Activated T-cell treated with anti-CD3 and anti-CD28 coated beads, Interleukin-2, amount 50 U/mL, for 72 hours (primary cell): ENCODE data around the gene CFAP20. TPM values are rescaled to one million over a fixed set of nuclear protein-coding genes. Genes with fewer than 3 reads are reported as not detected.
"Not testable (repeated sequence)": the region's sequence is repeated elsewhere in the genome, so short reads cannot be mapped to it uniquely, and the experiment has no call there.

Source experiments
- ATAC-seq, 2 donors: fragments of 150-1000 bp; cut with Tn5 transposase; replicated peaks in 1 of 2; 2 replicates each; pipeline ENCODE4 v1.10.0; 2021; ENCODE audit warnings: moderate library complexity in 2 of 2, mild to moderate bottlenecking in 1 of 2
- DNase-seq, 2 donors: peaks; one replicate each; pipeline ENCODE4 v3.0.0; 2021 to 2022; ENCODE audit warnings: mixed read lengths in 1 of 2
- H3K27ac Mint-ChIP-seq: one replicate; pipeline ENCODE4 v1.8.0; 2022; ENCODE audit warnings: mild to moderate bottlenecking, moderate library complexity, mixed read lengths
- H3K27me3 Mint-ChIP-seq: one replicate; pipeline ENCODE4 v1.8.0; 2022; ENCODE audit warnings: low read depth, mixed read lengths
- H3K36me3 Mint-ChIP-seq, 2 donors: one replicate each; pipeline ENCODE4 v1.8.0; 2022; ENCODE audit warnings: mixed read lengths in 2 of 2, mild to moderate bottlenecking in 1 of 2; ENCODE audit not compliant: insufficient read depth in 2 of 2
- H3K4me1 Mint-ChIP-seq: one replicate; pipeline ENCODE4 v1.8.0; 2022; ENCODE audit warnings: low read depth, mixed read lengths
- H3K4me3 Mint-ChIP-seq, 2 donors: one replicate each; pipeline ENCODE4 v1.8.0; 2022; ENCODE audit warnings: mild to moderate bottlenecking in 2 of 2, mixed read lengths in 2 of 2, moderate library complexity in 2 of 2
- H3K9me3 Mint-ChIP-seq, 2 donors: one replicate each; pipeline ENCODE4 v1.8.0; 2022; ENCODE audit warnings: mixed read lengths in 2 of 2
- total RNA-seq, 2 donors: library from RNA; stranded (reverse); gene quantifications; one replicate each; pipeline ENCODE4 v1.2.3, GENCODE V29; 2022

The CFAP20 gene
- total RNA-seq, 2 donors from 2014 or later = 37.6 to 42.4 TPM

- Mint-ChIP-seq H3K36me3 (no peaks in the 10 kb centered on the region), H3K4me1 (no peaks in the 10 kb centered on the region), H3K9me3 (no peaks in the 10 kb centered on the region), H3K27ac (no peak overlapping the region), H3K27me3 (no peaks in the 10 kb centered on the region), H3K4me3 (no peak overlapping the region)
- no peak for DNase-seq
- ATAC-seq = no peak
Observed at GRCh38 chr16:58102665-58103392, 26.4 kb downstream of the CFAP20 start.

- Mint-ChIP-seq H3K4me3 (no peak overlapping the region), H3K27me3 (no peaks in the 10 kb centered on the region), H3K4me1 (no peaks in the 10 kb centered on the region), H3K27ac (no peak overlapping the region), H3K9me3 (no peaks in the 10 kb centered on the region), H3K36me3 (no peaks in the 10 kb centered on the region)
- no peak for ATAC-seq
- DNase-seq = no peak
Observed at GRCh38 chr16:58099956-58100300, 29.3 kb downstream of the CFAP20 start.

GRCh38 chr16:58099097-58099955 lies 29.9 kb downstream of the CFAP20 start:
- ATAC-seq = no peak
- Mint-ChIP-seq H3K9me3 (no peaks in the 10 kb centered on the region), H3K36me3 (no peaks in the 10 kb centered on the region), H3K4me1 (no peaks in the 10 kb centered on the region), H3K27ac (no peak overlapping the region), H3K4me3 (no peak overlapping the region), H3K27me3 (no peaks in the 10 kb centered on the region)
- no peak for DNase-seq

- Mint-ChIP-seq H3K4me1 (no peaks in the 10 kb centered on the region), H3K4me3 (no peak overlapping the region), H3K9me3 (no peaks in the 10 kb centered on the region), H3K27me3 (no peaks in the 10 kb centered on the region), H3K27ac (no peak overlapping the region), H3K36me3 (no peaks in the 10 kb centered on the region)
- DNase-seq (no peak), ATAC-seq (no peak)
Observed at GRCh38 chr16:58098207-58099096, 30.7 kb downstream of the CFAP20 start.

- Mint-ChIP-seq H3K36me3 (no peaks in the 10 kb centered on the region), H3K27me3 (no peaks in the 10 kb centered on the region), H3K27ac (no peak overlapping the region), H3K4me1 (no peaks in the 10 kb centered on the region), H3K4me3 (no peak overlapping the region), H3K9me3 (no peaks in the 10 kb centered on the region)
- DNase-seq (no peak), ATAC-seq (no peak)
Observed at GRCh38 chr16:58096249-58096648, 32.9 kb downstream of the CFAP20 start.

DNA sequence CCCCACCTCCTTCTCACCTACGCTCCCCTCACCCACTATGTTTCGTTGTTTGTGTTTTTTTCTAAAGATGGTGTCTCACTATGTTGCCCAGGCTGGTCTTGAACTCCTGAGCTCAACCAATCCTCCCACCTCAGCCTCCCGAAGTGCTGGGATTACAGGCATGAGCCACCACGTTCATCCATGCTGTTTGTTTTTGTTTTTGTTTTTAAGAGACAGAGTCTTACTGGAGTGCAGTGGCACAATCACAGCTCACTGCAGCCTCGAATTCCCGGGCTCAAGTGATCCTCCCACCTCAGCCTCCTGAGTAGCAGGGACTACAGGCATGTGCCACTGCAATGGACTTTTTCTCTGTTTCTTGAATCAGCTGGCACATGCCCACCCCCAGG lies 33.6 kb downstream of the CFAP20 start:
- not testable (repeated sequence) for H3K9me3 Mint-ChIP-seq, H3K27ac Mint-ChIP-seq, H3K4me1 Mint-ChIP-seq, H3K36me3 Mint-ChIP-seq, H3K4me3 Mint-ChIP-seq, H3K27me3 Mint-ChIP-seq, DNase-seq, ATAC-seq

GRCh38 chr16:58094791-58095574 lies 34.2 kb downstream of the CFAP20 start:
- Mint-ChIP-seq H3K36me3 (no peaks in the 10 kb centered on the region), H3K9me3 (no peaks in the 10 kb centered on the region), H3K27ac (no peak overlapping the region), H3K27me3 (no peaks in the 10 kb centered on the region), H3K4me3 (no peak overlapping the region), H3K4me1 (no peaks in the 10 kb centered on the region)
- DNase-seq (no peak), ATAC-seq (no peak)

- no peak for DNase-seq
- ATAC-seq = no peak
- H3K27ac Mint-ChIP-seq = no peak overlapping the region
- no peaks in the 10 kb centered on the region for H3K9me3 Mint-ChIP-seq
- no peaks in the 10 kb centered on the region for H3K27me3 Mint-ChIP-seq
- no peaks in the 10 kb centered on the region for H3K4me1 Mint-ChIP-seq
- H3K4me3 Mint-ChIP-seq = no peak overlapping the region
- no peaks in the 10 kb centered on the region for H3K36me3 Mint-ChIP-seq
Observed at GRCh38 chr16:58094026-58094425, 35.2 kb downstream of the CFAP20 start.

- H3K36me3 Mint-ChIP-seq, H3K27ac Mint-ChIP-seq, H3K27me3 Mint-ChIP-seq, H3K4me3 Mint-ChIP-seq, DNase-seq, ATAC-seq, H3K4me1 Mint-ChIP-seq, H3K9me3 Mint-ChIP-seq: not testable (repeated sequence)
Observed at GRCh38 chr16:58090396-58090795, 38.8 kb downstream of the CFAP20 start.

- Mint-ChIP-seq H3K27me3 (no peaks in the 10 kb centered on the region), H3K4me1 (no peaks in the 10 kb centered on the region), H3K36me3 (no peaks in the 10 kb centered on the region), H3K9me3 (no peaks in the 10 kb centered on the region), H3K27ac (no peak overlapping the region), H3K4me3 (no peak overlapping the region)
- DNase-seq = no peak
- no peak for ATAC-seq
Observed at GRCh38 chr16:58088091-58088490, 41.1 kb downstream of the CFAP20 start.

DNA sequence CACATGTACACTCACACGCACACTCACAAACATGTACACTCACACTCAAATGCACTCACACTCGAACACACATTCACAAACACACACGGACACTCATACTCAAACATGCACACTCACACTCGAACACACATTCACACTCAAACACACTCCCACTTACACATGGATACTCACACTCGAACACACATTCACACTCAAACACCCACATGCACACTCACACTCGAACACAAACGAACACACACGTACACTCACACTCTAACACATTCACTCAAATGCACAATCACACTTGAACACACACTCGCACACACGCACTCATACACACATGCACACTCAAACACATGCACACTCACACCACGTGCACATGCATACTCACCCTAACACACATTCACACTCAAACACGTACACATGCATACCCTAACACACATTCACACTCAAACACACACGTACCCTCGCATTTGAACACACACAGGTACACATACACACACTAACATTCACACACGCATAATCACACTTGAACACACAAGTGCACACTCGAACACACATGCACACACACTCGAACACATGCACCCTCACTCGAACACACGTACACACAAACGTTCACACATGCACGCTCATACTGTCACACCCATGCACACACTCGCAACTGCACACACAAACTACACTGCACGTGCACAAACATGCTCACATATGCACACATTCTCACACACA lies 41.8 kb downstream of the CFAP20 start:
- H3K4me3 Mint-ChIP-seq = no peak overlapping the region
- DNase-seq = no peak
- no peaks in the 10 kb centered on the region for H3K36me3 Mint-ChIP-seq
- no peaks in the 10 kb centered on the region for H3K4me1 Mint-ChIP-seq
- no peaks in the 10 kb centered on the region for H3K27me3 Mint-ChIP-seq
- no peak for ATAC-seq
- H3K9me3 Mint-ChIP-seq = no peaks in the 10 kb centered on the region
- no peak overlapping the region for H3K27ac Mint-ChIP-seq
